Measurements from ENCODE around the gene VPS37B. TPM values are rescaled to one million over a fixed set of nuclear protein-coding genes. Genes with fewer than 3 reads are reported as not detected.
"Not testable (repeated sequence)": the region's sequence is repeated elsewhere in the genome, so short reads cannot be mapped to it uniquely, and the experiment has no call there.

Gene VPS37B
- total RNA-seq, 1 donor, result 78.3 TPM

GRCh38 chr12:122880155-122880667 lies 15.7 kb downstream of the VPS37B start:
- Histone ChIP-seq H3K4me3 (ENCODE audit: low read length) (no peak overlapping the region), H3K9me3 (ENCODE audit: low read depth, low read length) (no peaks in the 10 kb centered on the region), H3K27me3 (ENCODE audit: insufficient read depth, low read length) (no peaks in the 10 kb centered on the region), H3K4me1 (ENCODE audit: insufficient read depth, low read length) (peaks cover 80% of the 10 kb centered on the region)

- Histone ChIP-seq H3K4me1 (ENCODE audit: insufficient read depth, low read length) (peaks cover 85% of the 10 kb centered on the region), H3K27me3 (ENCODE audit: insufficient read depth, low read length) (no peaks in the 10 kb centered on the region), H3K4me3 (ENCODE audit: low read length) (no peak overlapping the region), H3K9me3 (ENCODE audit: low read depth, low read length) (no peaks in the 10 kb centered on the region)
Measured at GRCh38 chr12:122878780-122879612, 16.9 kb downstream of the VPS37B start.

GRCh38 chr12:122876731-122877130 lies 19.2 kb downstream of the VPS37B start:
- no peaks in the 10 kb centered on the region for H3K27me3 ChIP-seq (ENCODE audit: insufficient read depth, low read length)
- no peak overlapping the region for H3K4me3 ChIP-seq (ENCODE audit: low read length)
- H3K9me3 ChIP-seq (ENCODE audit: low read depth, low read length), result no peaks in the 10 kb centered on the region
- peaks cover 97% of the 10 kb centered on the region for H3K4me1 ChIP-seq (ENCODE audit: insufficient read depth, low read length)

- peaks cover 98% of the 10 kb centered on the region for H3K4me1 ChIP-seq (ENCODE audit: insufficient read depth, low read length)
- not testable (repeated sequence) for H3K27me3 ChIP-seq (ENCODE audit: insufficient read depth, low read length); H3K4me3 ChIP-seq (ENCODE audit: low read length); H3K9me3 ChIP-seq (ENCODE audit: low read depth, low read length)
Measured at GRCh38 chr12:122876281-122876680, 19.6 kb downstream of the VPS37B start.

DNA sequence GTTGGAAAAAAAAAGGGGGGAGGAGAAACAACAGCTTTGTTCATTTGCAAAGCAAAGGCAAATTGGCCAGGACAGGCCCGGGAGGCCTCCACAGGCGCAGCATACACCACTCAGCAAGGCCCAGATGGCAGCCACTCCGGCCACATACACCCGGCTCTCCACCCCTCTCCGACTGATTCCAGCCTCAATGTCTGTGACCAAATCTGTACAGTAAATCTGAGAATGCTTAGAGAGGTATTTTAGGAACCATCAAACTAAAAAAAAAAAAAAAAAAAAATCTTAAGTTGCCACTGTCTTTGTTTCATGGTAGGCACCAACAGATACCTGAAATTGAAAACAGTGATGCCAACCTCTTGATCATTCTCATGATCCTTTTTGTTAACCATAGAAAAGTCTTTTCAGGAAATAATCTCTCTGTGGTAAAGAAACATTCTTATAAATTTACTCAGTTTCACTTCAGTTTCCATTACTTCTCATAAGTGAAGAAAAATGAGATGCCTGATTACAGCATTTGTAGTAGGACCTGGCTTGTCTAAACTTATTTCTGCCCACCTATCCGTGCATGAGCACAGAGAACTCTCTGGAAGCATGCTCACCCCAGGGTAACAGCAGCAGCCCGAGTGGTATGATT lies 20.2 kb downstream of the VPS37B start:
- Histone ChIP-seq H3K4me1 (ENCODE audit: insufficient read depth, low read length) (peaks cover 98% of the 10 kb centered on the region), H3K9me3 (ENCODE audit: low read depth, low read length) (no peaks in the 10 kb centered on the region), H3K27me3 (ENCODE audit: insufficient read depth, low read length) (no peaks in the 10 kb centered on the region), H3K4me3 (ENCODE audit: low read length) (no peak overlapping the region)

DNA sequence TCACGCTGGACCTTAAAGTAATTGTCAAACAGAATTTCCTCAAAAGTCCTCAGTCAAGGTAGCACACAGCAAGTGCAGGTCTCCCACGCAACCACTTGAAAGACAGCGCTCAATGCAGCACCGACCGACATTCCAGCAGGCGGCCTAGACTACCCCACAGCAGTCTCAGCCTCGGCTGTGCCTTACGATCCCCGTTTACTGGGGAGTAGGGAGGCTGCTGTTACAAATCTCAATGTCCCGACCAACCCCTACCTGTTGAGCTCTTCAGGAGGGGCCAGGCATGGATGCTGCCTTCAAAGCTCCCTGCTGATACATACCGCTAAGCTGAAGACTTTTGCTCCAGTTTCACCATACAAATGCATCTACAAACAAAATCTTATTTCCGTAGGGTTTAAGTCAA lies 21.8 kb downstream of the VPS37B start:
- peaks cover 100% of the 10 kb centered on the region for H3K4me1 ChIP-seq (ENCODE audit: insufficient read depth, low read length)
- H3K27me3 ChIP-seq (ENCODE audit: insufficient read depth, low read length), result no peaks in the 10 kb centered on the region
- H3K9me3 ChIP-seq (ENCODE audit: low read depth, low read length), result no peaks in the 10 kb centered on the region
- no peak overlapping the region for H3K4me3 ChIP-seq (ENCODE audit: low read length)

- H3K4me1 ChIP-seq (ENCODE audit: insufficient read depth, low read length), result peaks cover 100% of the 10 kb centered on the region
- H3K27me3 ChIP-seq (ENCODE audit: insufficient read depth, low read length), result no peaks in the 10 kb centered on the region
- no peak overlapping the region for H3K4me3 ChIP-seq (ENCODE audit: low read length)
- H3K9me3 ChIP-seq (ENCODE audit: low read depth, low read length), result no peaks in the 10 kb centered on the region
Measured at GRCh38 chr12:122873540-122873939, 22.4 kb downstream of the VPS37B start.

DNA sequence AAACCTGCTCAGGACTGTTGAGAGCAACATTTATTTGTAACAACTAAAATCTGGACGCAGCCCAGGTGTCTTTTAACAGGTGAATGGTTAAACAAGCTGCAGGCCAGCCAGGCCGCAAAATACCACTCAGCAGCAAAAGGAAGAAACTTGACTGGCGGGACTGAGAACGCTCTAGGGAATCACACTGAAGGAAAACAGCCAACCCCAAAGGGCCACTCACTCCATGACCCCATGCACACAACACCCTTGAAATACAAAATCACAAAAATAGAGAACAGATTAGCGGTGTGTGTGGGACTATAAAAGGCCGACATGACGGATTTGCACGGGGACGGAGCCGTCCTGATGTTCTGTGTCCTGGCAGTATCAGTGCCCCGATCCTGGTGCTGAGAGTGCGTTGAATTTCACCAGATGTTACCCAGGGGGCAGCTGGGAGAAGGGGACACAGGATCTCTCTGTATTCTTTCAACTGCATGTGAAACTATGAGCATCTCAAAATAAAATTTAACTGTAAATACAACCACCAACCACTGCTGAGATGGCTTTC lies 23.0 kb downstream of the VPS37B start:
- H3K4me1 ChIP-seq (ENCODE audit: insufficient read depth, low read length), result peaks cover 95% of the 10 kb centered on the region
- no peak overlapping the region for H3K4me3 ChIP-seq (ENCODE audit: low read length)
- no peaks in the 10 kb centered on the region for H3K9me3 ChIP-seq (ENCODE audit: low read depth, low read length)

DNA sequence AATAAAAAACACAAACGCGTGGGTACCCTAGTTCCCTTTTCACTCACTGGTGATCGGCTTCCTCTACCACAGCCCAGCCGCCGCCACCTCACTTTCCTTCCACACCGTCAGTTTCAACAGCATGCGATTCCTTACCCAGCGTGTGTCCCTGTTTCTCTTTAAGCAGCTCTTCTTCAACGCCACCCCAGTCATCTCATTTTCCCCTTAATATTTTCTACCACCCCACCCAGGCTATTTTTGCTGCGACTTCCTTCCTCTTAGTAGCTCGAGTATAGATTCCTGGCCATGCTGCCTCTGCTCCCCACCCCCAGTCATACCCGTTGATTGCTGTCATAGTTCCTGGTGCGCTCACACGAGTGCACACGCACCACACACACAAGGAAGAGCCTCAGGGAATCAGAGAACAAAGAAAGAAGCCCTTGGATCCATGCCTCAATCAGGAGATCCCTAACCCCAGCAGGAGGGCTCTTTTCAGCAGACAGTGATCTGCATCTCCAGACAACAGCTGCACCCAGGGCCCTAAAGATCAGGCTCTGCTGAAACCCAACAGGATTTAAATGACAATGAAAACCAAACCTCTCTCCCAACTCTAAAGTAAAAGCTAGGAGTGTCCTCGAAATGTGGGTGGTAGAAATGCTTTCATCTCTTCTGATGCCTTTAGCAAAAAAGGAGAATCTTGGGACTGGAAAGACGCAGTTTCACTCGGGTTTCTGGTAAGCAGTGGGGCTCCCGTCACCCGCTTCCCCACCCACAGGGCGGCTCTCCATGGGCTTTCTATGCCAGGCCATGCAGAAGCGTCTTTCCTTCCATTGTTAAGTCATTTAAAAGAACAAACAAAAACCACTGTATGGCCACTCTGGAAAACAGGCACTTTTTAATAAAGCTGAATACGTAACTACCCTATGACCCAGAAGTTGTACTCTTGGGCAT lies 23.8 kb downstream of the VPS37B start:
- Histone ChIP-seq H3K4me3 (ENCODE audit: low read length) (peak overlapping the region; percentile 36), H3K27me3 (ENCODE audit: insufficient read depth, low read length) (no peaks in the 10 kb centered on the region), H3K4me1 (ENCODE audit: insufficient read depth, low read length) (peaks cover 88% of the 10 kb centered on the region), H3K9me3 (ENCODE audit: low read depth, low read length) (no peaks in the 10 kb centered on the region)

More for the DNA sequence above, 23.0 kb downstream of the VPS37B start:
- H3K27me3 ChIP-seq (ENCODE audit: insufficient read depth, low read length), result no peaks in the 10 kb centered on the region

- Histone ChIP-seq H3K4me1 (ENCODE audit: insufficient read depth, low read length) (peaks cover 77% of the 10 kb centered on the region), H3K4me3 (ENCODE audit: low read length) (peak overlapping the region; percentile 36), H3K9me3 (ENCODE audit: low read depth, low read length) (no peaks in the 10 kb centered on the region), H3K27me3 (ENCODE audit: insufficient read depth, low read length) (no peaks in the 10 kb centered on the region)
Measured at GRCh38 chr12:122870867-122871664, 24.9 kb downstream of the VPS37B start.

DNA sequence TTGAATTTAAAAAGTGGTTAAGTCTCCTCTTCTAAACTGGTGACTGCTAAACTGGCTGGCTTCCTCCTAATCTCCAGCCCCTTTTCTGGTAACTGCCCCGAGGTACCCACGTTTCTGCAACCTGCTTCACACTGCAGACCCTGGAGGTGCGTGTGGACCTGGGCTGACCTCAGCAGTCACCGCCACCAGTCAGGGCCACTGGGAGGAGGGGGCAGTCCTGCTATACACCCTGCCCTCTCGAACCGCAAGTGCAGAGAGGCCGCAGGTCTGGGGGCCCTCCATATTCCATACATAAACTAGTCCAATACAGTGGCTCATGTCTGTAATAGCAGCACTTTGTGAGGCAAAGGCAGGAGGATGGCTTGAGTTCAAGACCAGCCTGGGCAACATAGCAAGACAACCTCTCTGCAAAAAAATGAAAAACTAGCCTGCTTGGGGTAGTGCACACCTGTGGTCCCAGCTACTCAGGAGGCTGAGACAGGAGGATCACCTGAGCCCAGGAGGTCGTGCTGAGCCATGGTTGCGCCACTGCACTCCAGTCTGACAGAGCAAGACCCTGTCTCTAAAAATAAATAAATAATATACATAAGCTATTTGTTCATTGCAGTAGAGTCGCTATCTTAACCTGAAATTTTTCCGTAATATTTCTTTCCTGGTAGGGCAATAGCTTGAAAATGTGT lies 25.6 kb downstream of the VPS37B start:
- Histone ChIP-seq H3K4me3 (ENCODE audit: low read length) (peak overlapping the region; percentile 36), H3K9me3 (ENCODE audit: low read depth, low read length) (no peaks in the 10 kb centered on the region), H3K4me1 (ENCODE audit: insufficient read depth, low read length) (peaks cover 69% of the 10 kb centered on the region), H3K27me3 (ENCODE audit: insufficient read depth, low read length) (no peaks in the 10 kb centered on the region)

- no peak overlapping the region for H3K4me3 ChIP-seq (ENCODE audit: low read length)
- H3K27me3 ChIP-seq (ENCODE audit: insufficient read depth, low read length), result no peaks in the 10 kb centered on the region
- H3K9me3 ChIP-seq (ENCODE audit: low read depth, low read length), result no peaks in the 10 kb centered on the region
- peaks cover 60% of the 10 kb centered on the region for H3K4me1 ChIP-seq (ENCODE audit: insufficient read depth, low read length)
Measured at GRCh38 chr12:122869207-122869973, 26.5 kb downstream of the VPS37B start.
